ENCODE data around the gene ATP6AP1.
"Not testable (repeated sequence)": the region's sequence is repeated elsewhere in the genome, so short reads cannot be mapped to it uniquely, and the experiment has no call there.

Gene ATP6AP1, protein sequence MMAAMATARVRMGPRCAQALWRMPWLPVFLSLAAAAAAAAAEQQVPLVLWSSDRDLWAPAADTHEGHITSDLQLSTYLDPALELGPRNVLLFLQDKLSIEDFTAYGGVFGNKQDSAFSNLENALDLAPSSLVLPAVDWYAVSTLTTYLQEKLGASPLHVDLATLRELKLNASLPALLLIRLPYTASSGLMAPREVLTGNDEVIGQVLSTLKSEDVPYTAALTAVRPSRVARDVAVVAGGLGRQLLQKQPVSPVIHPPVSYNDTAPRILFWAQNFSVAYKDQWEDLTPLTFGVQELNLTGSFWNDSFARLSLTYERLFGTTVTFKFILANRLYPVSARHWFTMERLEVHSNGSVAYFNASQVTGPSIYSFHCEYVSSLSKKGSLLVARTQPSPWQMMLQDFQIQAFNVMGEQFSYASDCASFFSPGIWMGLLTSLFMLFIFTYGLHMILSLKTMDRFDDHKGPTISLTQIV

GRCh38 chrX:154428176-154429171 lies at the start of gene ATP6AP1:
ATP6AP1 (plus strand) TSS chrX:154428677; CDS start chrX:154428693, 16 bp downstream.
- peak; percentile 94 for DNase-seq

GRCh38 chrX:154378799-154379568 lies 49.5 kb upstream of the ATP6AP1 start, which contains the start of gene EMD:
EMD (plus strand) TSS chrX:154379295; CDS start chrX:154379485, 190 bp downstream.
- DNase-seq, result peak; percentile 99

- no peak for DNase-seq
Observed at GRCh38 chrX:154379569-154379951, 48.9 kb upstream of the ATP6AP1 start.

- DNase-seq, result no peak
Observed at GRCh38 chrX:154380153-154380552, 48.3 kb upstream of the ATP6AP1 start.

DNA sequence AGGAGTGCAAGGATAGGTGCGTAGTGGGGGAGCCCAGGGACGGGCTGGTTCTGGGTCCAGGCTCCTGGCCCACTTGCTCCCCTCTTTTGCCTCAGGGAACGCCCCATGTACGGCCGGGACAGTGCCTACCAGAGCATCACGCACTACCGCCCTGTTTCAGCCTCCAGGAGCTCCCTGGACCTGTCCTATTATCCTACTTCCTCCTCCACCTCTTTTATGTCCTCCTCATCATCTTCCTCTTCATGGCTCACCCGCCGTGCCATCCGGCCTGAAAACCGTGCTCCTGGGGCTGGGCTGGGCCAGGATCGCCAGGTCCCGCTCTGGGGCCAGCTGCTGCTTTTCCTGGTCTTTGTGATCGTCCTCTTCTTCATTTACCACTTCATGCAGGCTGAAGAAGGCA lies 47.7 kb upstream of the ATP6AP1 start:
- no peak for DNase-seq

DNA sequence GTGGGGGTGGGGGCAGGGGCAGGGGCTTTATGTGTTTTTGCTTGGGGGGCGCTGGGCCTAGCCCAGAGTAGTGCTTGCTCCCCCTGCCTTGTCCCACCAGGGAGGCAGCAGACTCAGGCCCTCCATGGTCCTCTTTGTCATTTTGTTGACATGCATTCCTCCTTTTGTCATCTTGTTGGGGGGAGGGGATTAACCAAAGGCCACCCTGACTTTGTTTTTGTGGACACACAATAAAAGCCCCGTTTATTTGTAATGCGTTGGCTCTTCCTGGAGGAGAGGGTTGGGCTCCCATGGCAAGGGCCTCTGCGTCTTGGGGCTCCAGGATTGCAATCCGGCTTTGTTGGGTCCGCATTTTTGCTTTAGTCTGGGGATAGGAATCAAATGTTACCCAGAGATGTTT lies 47.2 kb upstream of the ATP6AP1 start:
- DNase-seq, result no peak

- no peak for DNase-seq
Observed at GRCh38 chrX:154382483-154383069, 45.9 kb upstream of the ATP6AP1 start.

DNA sequence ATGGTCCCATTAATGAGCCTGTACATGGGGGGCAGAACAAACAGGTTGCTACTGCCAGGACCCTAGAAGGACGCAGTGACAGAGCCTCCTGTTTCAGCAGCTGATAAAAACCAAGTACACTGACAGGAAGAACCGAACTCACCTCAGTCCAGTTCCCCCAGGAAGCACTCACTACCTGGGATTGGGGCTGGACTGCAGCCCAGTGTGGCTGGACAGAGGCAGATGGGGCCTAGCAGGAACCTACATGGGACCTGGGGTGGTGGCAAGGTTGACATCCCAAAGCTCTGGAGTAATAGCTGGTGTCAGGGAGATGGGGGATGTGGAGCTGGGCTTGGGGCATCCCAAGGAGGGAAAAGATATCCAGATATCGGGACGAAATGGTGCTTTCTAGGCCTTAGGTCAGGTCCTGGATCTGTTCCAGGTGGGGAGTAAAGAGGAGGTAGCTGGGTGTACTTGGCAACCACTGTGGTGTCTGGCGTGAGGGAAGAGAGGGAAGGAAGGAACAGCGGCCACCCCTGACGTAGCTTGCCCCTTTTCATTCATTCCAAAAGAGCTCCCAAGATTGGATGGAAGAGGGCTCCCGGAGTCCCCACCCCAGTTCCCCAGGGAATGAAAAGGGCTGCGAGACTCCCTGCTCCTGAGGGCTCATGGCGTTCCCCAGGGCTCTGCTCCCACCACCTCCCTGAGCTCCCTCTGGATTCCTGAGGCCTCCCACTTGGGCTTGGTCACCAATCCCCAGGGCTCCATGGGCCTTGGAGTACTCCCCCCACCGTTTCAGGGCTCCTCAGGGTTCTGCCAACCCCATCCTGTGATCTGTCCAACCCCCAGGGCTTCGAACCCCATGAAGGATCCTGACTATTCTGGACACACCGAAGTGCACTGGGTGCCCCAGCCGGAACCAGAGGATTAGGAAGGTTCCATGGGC lies 44.9 kb upstream of the ATP6AP1 start:
- DNase-seq, result no peak

- no peak for DNase-seq
Observed at GRCh38 chrX:154384284-154384892, 44.1 kb upstream of the ATP6AP1 start.

- DNase-seq, result not testable (repeated sequence)
Observed at GRCh38 chrX:154388094-154388493, 40.4 kb upstream of the ATP6AP1 start.

DNA sequence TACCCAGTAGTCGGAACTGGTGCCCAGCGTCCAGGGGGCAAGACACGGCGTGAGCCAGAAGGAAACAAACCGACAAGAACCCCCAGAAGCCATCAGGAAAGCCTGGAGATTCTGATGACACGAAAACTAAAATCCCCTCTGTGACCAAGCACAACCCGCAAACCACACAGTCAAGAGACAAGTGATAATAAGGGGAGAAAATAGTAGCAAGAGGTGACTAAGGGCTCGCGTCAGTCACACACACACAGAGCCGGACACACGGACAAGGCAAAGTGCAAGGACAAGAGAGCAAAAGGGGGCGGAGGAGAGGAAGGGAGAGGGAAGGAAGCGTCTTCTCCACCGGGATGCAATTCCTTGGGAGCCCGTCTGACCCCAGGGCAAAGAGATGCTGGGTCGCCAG lies 39.8 kb upstream of the ATP6AP1 start:
- DNase-seq, result not testable (repeated sequence)

GRCh38 chrX:154389812-154390747 lies 38.4 kb upstream of the ATP6AP1 start:
- DNase-seq, result not testable (repeated sequence)

DNA sequence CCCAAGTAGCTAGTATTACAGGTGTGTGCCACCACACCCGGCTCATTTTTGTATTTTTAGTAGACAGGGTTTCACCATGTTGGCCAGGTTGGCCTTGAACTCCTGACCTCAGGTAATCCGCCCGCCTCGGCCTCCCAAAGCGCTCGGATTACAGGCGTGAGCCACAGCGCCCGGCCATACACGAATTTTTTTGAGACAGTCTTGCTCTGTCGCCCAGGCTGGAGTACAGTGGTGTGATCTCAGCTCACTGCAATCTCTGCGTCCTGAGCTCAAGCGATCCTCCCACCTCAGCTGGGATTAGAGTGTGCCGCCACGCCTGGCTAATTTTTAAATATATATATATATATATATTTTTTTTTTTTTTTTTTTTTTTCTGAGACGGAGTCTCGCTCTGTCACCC lies 32.1 kb upstream of the ATP6AP1 start:
- DNase-seq, result not testable (repeated sequence)

GRCh38 chrX:154396973-154397887 lies 31.2 kb upstream of the ATP6AP1 start:
- DNase-seq, result peak; percentile 50

- peak; percentile 98 for DNase-seq
Observed at GRCh38 chrX:154397888-154398667, 30.4 kb upstream of the ATP6AP1 start, which contains the start of gene RPL10. RPL10 (plus strand) TSS chrX:154398377; CDS start chrX:154398520, 143 bp downstream.

DNA sequence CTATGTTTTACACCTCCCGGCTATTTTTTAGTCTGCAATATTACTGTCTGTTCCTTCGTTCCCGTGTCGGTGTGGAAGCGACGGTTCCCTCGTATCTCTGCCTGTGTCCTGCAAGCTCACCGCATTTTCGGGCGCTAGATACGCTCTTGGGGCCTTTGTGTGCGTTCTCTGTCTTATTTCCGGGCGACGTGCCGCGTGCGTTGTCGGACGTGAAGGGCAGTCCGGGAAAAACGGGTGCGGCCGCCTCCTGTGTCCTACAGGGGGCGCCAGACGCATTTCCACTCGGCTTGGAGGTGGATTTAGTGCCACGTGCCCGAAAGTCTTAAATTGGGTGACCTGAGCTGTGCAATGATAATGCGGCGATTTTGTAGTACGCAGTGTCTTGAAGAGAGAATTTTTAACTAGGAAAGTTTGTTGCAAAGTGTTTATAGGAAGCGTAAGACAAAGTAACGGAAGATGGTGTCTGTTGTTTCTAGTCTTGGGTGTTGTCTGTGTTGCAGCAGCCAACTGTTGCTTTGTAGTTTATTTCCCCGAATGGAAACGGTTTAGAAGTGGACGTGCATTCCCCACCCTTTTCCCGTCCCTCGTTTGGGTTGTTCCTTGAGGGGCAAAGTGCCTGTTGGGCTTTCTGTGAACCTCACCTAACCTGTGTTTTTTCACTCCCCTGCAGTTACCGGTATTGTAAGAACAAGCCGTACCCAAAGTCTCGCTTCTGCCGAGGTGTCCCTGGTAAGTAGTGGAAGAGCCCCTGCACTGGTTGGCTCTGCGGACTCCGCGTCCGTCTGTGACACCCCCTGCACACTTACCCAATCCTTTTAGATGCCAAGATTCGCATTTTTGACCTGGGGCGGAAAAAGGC lies 29.6 kb upstream of the ATP6AP1 start:
- DNase-seq, result peak; percentile 80
